Measurements from ENCODE around the gene CER1.

The CER1 gene, protein sequence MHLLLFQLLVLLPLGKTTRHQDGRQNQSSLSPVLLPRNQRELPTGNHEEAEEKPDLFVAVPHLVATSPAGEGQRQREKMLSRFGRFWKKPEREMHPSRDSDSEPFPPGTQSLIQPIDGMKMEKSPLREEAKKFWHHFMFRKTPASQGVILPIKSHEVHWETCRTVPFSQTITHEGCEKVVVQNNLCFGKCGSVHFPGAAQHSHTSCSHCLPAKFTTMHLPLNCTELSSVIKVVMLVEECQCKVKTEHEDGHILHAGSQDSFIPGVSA

DNA sequence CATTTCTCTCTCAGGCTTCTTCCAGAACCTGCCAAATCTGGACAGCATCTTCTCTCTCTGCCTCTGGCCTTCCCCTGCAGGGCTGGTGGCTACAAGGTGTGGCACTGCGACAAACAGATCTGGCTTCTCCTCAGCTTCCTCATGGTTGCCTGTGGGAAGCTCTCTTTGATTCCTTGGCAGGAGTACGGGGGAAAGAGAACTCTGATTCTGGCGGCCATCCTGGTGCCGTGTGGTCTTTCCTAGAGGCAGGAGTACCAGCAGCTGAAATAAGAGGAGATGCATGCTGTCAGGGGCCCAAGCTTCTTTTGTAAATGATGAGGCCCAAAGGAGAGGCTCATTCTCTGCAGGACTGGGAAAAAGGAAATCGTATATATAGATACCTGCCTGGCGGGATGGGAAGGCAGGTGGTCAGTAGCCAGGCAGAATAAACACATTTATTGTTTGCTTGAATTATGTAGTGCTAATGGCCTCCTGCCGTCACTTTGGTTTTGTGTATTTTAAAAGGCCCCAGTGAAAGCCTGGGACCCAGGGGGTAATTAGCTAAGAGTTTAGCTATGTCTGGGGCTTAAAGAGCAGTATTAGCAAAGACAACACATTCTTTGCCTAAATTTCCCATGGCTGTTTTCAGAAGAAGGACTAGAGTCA is at the start of gene CER1:
CER1 (minus strand) TSS at position 343 of the 645 bp plus-strand sequence; CDS start at position 282, 61 bp downstream.
- DNase-seq (ENCODE audit: low spot score) = no peak

DNA sequence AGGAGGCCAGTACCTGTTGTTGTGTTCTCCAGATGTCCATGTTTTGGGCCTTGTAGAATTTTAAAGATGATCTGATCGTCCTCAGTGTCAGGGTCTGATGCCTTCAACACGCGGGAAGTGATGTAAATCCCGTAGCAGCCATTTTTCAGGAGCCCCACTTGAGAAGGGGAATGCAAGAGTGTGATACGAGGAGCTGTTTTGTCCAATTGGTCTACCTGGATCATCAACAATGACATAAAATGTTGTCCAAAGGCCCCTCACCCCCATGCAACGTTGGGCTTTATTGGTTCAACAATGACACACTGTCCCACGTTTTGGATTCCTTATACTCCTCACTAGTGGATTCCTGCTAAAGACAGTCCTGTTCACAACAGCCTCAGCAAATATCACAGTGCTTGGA is 48.1 kb upstream of the CER1 start:
- DNase-seq (ENCODE audit: low spot score) = no peak

DNA sequence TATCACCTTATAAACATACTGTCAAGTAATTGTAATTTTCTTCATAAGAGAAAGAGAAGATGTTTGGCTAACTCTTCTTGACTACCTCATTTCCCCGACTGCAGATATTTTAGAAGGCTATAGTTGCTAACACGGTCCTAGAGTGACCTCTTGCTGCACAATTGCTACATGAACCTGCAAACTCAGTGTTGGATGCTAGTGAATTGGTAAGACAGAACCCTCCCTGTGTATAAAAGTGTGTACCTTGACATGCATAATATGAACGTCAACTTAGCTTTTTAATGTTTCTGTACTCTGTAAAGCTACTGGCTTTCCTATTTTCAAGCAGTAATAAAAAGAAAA is 46.7 kb upstream of the CER1 start:
- peak; percentile 44 for DNase-seq (ENCODE audit: low spot score)

DNA sequence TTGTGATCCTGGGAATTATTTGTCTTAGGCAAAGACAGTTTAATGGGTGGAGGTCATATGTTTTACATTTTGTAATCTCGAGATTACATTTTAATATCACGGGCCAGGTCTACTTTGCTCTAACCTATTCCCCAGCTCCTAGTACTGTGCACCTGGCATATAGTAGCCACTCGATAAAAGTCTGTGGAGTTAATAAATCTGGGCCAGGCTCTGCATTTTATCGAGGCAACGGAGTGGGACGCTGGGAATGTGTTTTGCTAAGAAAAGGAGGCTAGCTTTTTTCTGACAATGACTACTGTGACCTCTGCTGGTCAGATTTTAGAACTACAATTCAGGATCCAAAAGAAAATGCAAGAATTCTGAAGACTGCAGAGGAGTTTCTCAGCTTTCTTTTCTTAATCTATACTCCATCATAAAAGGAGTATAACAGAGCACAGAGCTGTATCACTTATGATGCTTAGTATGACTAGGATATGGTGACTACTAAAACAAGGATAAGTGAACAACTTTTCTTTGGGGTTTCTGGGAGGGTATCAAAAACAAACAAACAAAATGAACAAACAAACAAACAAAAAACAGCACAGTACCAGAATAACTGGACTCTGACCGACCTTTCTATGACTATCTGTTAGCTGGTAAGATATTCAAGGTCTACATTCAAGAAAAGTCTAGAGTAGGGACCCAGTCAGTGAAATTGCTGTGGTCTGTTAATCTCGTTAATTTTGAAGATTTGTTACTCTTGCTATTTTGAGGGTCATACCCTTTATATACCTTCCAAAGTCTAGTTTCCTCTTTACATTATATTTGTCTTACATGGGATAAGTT is 46.1 kb upstream of the CER1 start:
- DNase-seq (ENCODE audit: low spot score) = peak; percentile 29

DNA sequence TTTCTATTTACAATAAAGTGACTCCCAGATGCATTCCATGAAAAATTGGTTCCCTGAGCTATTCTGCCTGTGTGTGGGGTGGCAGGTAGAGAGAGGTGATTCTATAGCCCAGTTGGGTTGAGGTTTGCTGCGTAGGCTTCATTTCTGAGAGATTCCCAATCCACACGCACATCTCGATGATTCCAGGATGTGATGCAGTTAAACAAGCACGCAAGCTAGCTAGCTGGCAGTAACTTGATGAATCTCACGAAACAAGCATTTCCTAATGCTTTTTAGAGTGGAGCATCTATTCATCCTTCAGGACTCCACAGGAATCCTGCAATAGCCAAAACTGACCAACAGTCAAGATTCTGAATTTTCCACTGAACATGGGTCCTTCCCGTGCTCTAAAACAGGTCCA is 43.8 kb upstream of the CER1 start:
- no peak for DNase-seq (ENCODE audit: low spot score)

DNA sequence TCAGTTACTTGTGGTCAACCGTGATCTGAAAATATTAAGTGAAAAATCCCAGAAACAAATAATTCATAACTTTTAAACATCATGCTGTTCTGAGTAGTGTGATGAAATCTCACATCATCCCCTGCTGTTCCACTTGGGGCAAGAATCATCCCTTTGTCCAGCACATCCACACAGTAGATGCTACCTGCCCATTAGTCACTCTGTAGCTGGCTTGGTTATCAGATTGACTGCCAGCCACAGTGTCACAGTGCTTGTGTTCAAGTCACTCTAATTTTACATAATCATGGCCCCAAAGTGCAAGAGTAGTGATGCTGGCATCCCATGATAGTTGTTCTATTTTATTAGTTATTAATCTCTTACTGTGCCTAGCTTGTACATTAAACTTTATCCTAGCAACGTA is 39.1 kb upstream of the CER1 start:
- no peak for DNase-seq (ENCODE audit: low spot score)

DNA sequence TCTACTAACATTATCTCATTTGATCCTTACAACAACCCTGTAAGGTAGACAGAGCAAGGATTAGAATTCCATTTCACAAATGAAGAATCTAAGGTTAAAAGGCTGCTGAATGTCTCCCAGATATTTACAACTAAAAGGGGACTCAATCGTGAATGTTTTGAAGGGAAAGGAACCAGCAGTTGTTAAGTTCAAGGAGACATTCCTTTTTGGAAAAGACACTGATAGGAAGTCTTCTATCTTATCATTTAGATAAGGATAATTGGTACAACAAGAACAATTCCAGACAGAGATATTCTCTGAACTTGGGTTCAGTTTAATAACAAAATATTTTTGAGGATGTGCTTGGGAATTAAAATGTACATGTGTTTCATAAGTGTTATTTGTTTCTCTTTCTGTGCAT is 37.5 kb upstream of the CER1 start:
- DNase-seq (ENCODE audit: low spot score) = no peak

DNA sequence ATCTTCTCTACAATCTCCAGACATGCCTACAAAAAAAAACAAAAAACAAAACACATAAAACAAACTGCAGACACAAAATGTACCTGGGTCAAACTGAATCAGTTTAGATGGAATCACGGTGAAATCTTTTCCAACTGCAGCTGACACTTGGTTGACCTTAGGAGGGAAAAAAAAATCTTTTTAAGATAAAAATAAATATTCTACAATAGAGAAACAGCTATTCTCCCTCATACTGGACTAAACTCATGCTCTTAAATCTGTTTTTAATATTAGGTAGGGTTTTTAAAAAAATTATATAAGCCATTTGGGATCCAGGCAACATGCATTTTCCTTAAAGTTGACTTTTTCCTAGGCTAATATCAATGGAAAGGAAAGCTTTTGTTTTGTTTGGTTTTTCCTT is 33.8 kb upstream of the CER1 start:
- DNase-seq (ENCODE audit: low spot score) = no peak

DNA sequence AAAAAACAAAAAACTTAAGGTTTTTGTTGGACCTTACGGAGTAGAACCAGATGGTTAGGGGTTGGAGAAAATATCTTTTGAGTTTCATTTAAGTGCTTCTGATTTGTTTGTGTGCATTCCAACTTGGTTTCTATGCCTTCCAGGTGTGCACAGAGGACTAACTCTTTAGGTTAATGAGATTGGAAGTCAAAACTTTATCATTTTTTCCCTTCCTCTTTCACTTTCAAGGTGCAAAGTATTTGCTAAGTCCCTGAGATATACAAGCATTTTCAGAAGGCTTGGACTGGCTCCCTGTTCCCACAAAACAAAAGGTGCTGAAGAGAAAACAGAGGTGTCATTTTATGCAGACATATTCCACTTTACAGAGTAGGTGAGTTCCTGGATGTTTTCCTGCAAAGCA is 30.3 kb upstream of the CER1 start:
- DNase-seq (ENCODE audit: low spot score) = no peak

DNA sequence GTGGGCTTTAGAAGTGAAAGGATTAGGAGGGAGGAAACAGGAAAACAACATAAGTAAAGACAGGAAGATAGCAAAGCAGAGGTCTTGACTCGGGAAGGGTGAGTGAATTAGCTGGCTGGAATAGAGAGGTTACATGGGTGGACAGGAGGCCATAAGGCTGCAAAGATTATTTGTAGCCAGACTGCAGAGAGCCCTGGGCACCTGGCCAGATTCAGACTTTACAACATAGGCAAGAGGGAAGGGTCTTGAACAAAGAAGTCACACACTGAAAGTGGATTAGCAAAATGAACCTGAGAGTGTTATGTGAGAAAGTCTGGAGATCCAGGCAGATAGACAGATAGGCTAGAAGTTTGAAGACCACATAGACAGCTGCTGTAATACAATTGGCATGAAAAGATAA is 29.7 kb upstream of the CER1 start:
- DNase-seq (ENCODE audit: low spot score) = no peak

DNA sequence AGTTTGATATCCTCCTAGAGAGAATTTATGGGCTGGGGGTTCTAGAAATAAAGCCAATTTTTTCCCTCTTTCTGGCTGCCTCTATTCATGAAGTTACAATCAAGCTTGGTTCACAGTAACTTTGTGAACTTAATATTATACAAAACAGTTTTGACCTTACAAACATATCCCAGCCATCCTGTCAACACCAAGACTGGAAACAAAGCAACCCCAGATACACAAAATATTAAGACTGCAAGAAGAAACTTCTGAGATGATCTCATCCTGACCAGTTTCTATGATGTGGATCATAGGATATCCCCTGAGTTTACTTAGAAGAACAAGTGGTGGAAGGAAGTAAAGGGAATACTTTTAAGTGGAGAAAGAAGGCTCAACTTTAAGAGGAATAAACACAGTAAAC is 28.3 kb upstream of the CER1 start:
- no peak for DNase-seq (ENCODE audit: low spot score)

DNA sequence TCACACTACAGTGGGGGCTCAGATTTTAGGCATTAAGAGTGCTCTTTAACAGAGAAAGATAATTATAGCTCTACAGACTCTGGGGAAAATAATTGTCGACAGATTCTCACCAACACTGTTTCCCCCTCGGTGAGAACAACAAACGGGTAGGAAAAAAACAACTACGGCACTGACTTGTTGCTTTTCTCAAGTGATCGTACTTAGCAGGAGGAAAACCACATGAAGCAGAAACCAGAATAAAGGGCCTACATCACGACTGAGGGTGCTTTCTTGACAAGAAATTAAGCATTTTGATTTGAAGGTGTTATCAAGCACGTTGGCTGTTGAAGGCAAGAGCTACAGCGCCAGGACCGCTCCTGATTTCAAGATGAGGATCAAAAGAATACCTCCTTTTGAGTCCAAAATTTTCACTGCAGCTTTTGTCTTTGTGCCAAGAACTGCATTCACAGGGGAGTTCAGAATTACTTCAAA is 27.2 kb upstream of the CER1 start:
- no peak for DNase-seq (ENCODE audit: low spot score)

DNA sequence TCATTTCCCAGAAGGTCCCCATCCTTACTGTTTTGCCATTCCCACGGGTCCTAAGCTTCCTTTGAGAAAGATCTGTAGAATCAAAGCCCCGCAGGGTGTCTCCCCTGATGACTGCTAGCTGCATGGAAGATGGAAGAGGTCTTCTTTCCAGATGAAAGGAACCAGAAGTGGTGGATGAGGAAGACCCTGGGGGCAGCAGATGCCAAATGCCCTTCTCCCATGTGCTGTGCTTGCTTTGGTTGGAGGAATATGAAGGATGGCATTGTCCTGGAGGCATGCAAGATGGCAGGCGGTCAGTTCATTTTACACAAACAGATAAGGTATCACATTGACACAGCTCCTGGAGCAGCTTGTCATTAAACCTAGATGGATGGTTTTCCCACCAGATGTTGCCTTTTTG is 25.8 kb upstream of the CER1 start:
- DNase-seq (ENCODE audit: low spot score) = no peak

DNA sequence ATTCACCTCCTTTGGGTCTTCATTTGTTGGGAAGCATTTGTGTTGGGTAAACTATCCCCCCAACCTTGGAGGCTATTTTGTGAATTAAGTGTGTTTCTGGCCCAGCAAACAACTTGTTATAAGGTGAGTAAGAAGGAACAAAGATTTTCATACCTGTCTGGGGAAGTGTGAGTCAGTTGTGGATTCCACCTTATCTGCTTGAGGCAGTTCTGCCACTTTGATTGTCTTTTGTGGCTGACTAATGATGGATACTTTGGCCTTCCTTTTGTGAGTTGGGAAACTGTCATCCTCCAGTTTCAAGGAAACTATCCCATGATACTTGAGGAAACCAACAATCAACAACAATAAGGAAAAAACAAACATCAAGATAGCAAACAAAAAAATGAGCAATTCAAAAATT is 24.6 kb upstream of the CER1 start:
- no peak for DNase-seq (ENCODE audit: low spot score)

DNA sequence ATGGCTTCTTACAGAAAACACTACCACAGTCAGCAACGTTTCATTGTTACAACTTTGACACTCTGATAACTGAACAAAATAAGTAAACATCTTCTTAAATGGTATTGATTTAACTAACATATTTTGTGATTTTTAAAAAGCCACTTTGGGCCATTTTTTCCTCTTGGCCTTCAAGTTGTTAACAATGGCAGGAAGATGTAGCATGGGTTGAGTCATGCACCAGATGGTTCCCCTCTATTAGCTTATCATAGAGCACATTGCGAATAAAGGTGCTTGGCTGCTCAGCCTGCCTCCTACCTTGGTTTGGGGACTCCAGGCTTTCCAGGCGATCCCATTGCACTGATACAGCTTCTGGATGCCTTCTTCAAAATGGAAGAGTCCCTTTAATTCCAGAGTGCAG is 24.1 kb upstream of the CER1 start:
- no peak for DNase-seq (ENCODE audit: low spot score)

DNA sequence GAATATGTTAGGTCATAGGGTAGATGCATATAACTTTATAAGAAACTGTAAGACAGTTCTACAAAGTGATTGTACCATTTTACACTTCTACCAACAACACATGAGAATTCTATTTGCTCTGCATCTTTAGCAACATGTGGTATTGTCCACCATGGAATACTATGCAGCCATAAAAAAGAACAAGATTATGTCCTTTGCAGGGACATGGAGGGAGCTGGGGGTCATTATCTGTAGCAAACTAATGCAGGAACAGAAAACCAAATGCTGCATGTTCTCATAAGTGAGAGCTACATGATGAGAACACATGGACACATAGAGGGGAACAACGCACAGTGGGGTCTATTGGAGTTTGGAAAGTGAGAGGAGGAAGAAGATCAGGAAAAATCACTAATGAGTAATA is 22.2 kb upstream of the CER1 start:
- no peak for DNase-seq (ENCODE audit: low spot score)

DNA sequence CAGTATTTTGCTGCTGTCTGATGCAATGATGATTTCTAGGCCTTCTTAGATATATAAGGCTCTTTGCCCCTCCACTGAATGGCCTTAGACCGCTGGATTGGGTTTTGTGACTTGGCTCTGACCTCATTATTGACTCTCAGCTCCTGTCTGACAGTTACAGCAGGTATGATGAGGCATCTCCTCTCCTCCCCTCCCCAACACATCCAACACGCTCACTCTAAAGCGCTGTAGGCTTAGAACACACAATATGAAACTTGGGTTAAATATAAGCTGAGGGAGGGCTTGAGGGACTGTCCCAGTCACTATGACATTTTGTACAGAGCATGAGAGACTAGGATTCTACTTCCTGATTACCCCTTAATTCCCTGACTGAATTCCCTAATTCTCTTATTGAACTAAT is 18.8 kb upstream of the CER1 start:
- no peak for DNase-seq (ENCODE audit: low spot score)

DNA sequence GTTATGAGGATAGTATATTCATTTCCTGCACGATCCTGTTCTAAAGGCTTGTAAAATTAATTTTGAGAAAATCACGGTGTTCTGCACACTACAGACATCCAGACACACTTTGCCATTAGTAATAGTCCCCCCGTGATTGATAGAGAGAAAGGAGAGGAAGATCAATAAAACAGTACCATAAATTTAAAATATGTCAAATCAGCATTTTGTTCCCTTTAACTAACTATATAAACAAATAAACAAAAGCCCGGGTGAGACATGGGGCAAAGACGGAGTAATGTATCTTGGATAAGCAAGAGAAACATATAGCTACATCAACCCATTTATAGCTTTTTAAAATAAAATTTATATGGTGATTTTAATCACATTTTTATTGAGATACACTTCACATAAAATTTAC is 10.6 kb upstream of the CER1 start:
- DNase-seq (ENCODE audit: low spot score) = no peak

DNA sequence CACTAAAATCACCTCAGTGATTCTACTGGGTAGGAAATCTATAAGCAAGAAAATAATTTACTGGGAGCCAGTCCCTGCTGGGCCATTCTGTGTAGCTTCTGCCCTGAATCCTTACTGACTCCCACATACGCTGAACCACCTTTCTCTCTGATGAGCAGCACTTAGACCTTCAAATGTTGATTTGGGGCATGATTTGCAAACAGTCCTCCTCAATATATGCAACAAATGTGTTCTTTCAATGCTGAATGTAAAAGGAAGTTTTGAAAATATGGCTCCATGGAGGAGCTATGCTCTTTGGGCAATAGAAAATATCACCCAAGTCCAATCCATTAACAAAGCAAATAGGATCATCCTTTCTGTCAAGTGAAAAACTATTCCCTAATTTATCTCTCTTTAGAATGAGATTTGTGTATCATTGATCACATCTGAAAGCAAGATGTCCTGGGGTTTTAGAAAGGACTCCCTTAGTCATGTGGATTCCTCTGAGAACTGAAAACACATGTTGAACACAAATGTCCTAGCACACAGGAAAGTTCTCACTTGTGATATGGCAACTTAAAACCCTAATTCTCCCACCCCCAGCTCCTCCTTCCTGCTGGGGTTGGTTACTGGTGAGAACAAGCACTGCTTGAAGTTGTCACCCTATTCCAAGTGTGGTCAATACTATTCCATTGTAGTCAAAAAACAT is 8.9 kb upstream of the CER1 start:
- DNase-seq (ENCODE audit: low spot score) = no peak

DNA sequence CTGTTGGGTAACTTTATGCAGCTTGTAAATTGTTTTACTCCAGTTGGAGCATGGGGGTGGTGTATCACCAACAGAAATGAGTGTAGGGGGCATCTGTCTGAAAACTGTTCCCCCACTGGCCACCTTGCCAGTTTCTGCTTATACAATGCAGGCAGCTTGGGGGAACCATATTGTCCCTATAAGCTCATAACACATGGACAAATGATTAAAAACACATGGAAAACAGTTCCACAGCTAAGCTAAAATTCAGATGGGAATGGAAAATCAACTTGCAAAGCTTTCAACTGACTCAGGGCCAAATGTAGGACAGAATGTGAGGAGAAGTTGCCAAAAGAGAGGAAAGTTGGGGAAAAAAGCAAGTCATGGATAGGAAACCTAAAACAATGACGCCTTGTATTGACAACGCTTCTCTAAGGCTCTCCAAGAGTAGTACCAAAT is 7.9 kb upstream of the CER1 start:
- DNase-seq (ENCODE audit: low spot score) = no peak

DNA sequence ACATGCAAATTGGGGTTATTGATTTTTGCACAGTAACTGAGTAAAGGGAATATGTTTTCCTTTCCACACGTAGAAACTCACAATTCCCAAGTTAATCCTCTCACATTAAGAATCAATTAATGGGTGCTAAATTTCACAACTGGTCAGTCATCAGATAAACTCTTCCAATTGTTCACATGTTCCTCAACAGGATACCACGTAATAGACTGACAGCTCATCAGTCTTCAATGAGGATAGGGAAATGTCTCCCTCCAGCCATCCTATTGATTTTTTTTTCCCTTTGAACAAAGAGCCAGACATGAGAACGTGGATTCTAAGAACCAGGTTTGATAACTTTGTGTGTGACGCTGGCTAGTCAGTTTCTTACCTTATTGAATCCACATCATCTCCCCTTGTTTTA is 768 bp upstream of the CER1 start:
- no peak for DNase-seq (ENCODE audit: low spot score)

DNA sequence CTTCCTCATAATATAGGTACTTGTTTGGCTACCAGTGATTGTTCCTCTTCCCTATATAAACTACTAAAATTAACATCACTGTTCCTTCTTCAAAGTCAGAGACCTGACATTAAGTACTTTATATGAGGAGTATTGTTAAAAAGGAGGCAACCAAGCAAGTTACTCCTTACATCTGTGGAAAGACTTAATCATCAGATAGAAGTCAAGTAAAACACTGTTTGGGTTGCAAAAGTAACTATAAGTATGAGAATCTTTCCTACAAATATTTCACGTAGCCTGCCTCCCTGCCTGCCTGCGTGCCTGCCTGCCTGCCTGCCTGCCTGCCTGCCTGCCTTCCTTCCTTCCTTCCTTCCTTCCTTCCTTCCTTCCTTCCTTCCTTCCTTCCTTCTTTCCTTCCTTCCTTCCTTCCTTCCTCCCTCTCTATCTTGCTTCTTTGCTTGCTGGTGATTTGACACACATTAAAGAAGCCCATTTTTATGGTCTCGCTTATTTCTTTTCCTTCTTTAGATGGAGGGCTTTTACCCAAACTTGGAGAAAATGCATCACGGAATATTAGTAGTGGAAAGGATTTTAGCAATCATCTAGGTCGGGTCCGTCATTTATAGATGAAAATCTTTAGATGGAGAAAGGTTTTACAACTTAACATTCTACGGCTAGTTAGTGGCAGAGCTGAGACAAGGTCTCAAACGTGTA is 3.2 kb downstream of the CER1 start:
- DNase-seq (ENCODE audit: low spot score) = no peak

Data from SW480 (cell line).